Mesangial cell (primary cell): ENCODE data around the gene BAX. TPM values are rescaled to one million over a fixed set of nuclear protein-coding genes. Genes with fewer than 3 reads are reported as not detected.

Source experiments
- total RNA-seq: library from RNA; depleted of rRNA; stranded (reverse); fragments of >200 nt; gene quantifications from 2 replicates; pipeline ENCODE4 v1.2.3, GENCODE V29; 2015

The BAX gene
- total RNA-seq: 129 and 173 TPM in 2 replicates

DNA sequence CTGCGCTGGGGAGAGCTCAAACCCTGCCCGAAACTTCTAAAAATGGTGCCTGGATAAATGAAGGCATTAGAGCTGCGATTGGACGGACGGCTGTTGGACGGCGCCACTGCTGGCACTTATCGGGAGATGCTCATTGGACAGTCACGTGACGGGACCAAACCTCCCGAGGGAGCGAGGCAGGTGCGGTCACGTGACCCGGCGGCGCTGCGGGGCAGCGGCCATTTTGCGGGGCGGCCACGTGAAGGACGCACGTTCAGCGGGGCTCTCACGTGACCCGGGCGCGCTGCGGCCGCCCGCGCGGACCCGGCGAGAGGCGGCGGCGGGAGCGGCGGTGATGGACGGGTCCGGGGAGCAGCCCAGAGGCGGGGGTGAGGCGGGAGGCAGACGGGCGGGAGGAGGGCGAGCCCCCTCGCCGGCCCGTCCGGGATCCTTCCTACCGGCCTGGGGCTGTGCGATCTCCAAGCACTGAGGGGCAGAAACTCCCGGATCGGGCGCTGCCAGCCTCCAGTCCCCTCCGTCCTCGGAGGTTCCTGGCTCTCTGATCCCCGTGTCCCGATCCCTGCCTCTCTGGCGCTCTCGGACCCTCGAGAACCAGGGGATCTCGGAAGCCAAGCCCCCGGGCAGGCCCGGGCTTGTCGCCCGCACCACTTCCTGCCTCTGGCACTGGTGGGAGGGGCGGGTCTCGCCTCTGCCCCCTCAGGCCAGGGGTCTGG lies at the start of gene BAX:
Gene BAX (plus strand): TSS at position 281 of the 713 bp plus-strand sequence. CDS start 54 bp downstream, at position 335.

DNA sequence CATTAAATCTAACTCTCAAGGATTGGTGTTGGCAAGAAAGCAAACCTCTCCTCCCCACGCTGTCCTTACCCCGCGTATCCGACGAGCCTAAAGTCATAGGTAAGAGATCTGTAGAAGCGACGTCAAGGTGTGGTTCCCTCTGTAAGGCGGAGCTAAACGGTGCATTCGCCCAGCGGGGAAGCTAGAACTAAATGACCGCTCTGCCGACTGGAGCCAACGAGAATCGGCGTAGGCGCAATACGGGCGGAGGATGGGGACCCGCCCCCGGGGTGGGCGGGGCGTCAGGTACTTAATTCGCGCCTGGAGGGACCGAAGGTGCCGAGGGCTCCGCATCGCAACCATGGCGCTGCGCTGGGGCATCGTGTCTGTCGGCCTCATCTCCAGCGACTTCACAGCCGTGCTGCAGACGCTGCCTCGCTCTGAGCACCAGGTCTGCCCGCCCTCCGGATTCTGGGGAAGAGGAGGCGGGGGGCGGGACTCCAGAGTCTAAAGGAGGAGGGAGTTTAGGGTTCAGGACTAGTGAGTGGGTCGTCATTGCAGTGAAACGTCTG lies 21.2 kb upstream of the BAX start, which contains the start of gene DHDH:
Gene DHDH (plus strand): TSS at position 318 of the 551 bp plus-strand sequence. CDS start 23 bp downstream, at position 341.

DNA sequence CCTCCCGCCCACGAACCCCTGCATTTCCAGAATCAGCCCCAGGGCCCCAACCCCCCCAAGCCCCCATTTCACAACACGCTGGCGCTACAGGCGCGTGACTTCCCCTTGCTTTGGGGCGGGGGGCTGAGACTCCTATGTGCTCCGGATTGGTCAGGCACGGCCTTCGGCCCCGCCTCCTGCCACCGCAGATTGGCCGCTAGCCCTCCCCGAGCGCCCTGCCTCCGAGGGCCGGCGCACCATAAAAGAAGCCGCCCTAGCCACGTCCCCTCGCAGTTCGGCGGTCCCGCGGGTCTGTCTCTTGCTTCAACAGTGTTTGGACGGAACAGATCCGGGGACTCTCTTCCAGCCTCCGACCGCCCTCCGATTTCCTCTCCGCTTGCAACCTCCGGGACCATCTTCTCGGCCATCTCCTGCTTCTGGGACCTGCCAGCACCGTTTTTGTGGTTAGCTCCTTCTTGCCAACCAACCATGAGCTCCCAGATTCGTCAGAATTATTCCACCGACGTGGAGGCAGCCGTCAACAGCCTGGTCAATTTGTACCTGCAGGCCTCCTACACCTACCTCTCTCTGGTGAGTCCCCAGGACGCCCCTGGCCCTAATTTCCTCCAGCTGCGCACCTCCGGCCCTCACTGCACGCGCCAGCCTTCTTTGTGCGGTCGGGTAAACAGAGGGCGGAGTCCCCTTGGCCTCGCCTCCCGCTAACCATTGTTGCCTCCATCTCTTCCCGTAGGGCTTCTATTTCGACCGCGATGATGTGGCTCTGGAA lies 10.5 kb downstream of the BAX start, which contains the start of gene FTL:
Gene FTL (plus strand): TSS at position 270 of the 766 bp plus-strand sequence. CDS start 199 bp downstream, at position 469.

DNA sequence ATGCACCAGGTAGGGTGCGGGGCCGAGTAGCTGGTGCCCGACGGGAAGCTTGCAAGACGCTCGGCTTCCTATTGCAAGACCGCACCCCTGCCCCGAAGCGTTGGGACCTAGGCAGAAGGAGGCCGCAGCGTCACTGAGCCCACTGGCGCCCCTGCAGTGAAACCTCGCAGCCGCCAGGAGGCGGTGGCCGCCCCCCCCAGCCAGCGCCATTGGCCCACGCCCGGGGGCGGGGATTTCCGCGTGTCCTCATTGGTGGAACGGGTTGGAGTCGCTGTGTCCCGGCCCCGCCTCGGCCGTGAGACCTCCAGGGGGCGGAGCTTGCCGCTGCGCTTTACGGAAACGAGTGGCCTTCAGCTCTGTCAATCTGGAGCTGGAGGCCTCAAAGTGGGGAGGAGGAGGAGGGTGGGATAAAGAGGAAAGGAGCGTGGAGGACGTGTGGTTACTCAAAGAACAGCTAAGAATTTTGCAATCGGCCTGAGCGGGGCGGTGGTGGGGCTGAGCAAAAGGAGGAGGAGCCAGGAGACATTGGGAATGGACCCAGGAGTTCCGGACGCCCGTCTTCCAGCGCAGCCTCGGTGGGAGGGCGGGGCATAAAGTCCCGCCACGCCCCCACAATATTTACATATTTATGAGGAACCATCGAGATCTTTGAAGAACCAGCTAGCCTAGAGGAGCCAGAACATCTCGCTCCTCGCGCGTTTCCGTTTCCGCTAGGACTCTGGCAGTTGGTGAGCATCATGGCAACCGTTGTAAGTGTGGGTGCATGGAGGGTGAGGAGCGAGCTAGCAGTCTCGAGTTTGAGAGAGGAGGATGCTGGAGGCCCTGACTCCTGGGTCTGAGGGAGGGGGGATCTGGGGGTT lies 38.7 kb downstream of the BAX start, which contains the start of the genes GYS1 and RUVBL2:
Gene GYS1 (minus strand): TSS at position 135 of the 860 bp plus-strand sequence. CDS start 197 bp downstream, outside the sequence.
Gene RUVBL2 (plus strand): TSS at position 713 of the 860 bp plus-strand sequence. CDS start 25 bp downstream, at position 738.

Other genes starting within 250 kb of the BAX start
- gene MAMSTR, start 235.2 kb upstream of the BAX start, total RNA-seq: 1.3 and 5.3 TPM in 2 replicates
- 3.8 and 4.7 TPM in 2 replicates for gene RASIP1, start 214.3 kb upstream of the BAX start, total RNA-seq
- gene IZUMO1, start 208.0 kb upstream of the BAX start, total RNA-seq: not detected in 2 replicates
- 0.98 and 2.2 TPM in 2 replicates for gene FUT1, start 202.2 kb upstream of the BAX start, total RNA-seq
- gene FGF21, start 199.4 kb upstream of the BAX start, total RNA-seq: not detected in 2 replicates
- gene BCAT2, start 143.8 kb upstream of the BAX start, total RNA-seq: 69.8 and 75.0 TPM in 2 replicates
- 2.0 and 24.1 TPM in 2 replicates for gene HSD17B14, start 118.4 kb upstream of the BAX start, total RNA-seq
- 2.8 and 12.4 TPM in 2 replicates for gene PLEKHA4, start 86.3 kb upstream of the BAX start, total RNA-seq
- gene PPP1R15A, start 82.5 kb upstream of the BAX start, total RNA-seq: 22.8 and 32.2 TPM in 2 replicates
- not detected in 2 replicates for gene TULP2, start 56.1 kb upstream of the BAX start, total RNA-seq
- gene NUCB1, start 54.6 kb upstream of the BAX start, total RNA-seq: 196 and 317 TPM in 2 replicates
- 0.33 TPM in 1 of 2 replicates, not detected in the other for gene DHDH, start 21.2 kb upstream of the BAX start, total RNA-seq
- gene FTL, start 10.4 kb downstream of the BAX start, total RNA-seq: 1,218 and 2,784 TPM in 2 replicates
- 34.2 and 47.6 TPM in 2 replicates for gene GYS1, start 38.4 kb downstream of the BAX start, total RNA-seq
- 137 and 324 TPM in 2 replicates for gene RUVBL2, start 39.0 kb downstream of the BAX start, total RNA-seq
- 0.49 and 0.76 TPM in 2 replicates for gene LHB, start 62.2 kb downstream of the BAX start, total RNA-seq
- gene CGB3, start 69.5 kb downstream of the BAX start, total RNA-seq: 0.33 TPM in 1 of 2 replicates, not detected in the other
- 3.9 TPM in 1 of 2 replicates, not detected in the other for gene CGB2, start 77.0 kb downstream of the BAX start, total RNA-seq
- gene CGB1, start 82.0 kb downstream of the BAX start, total RNA-seq: 3.7 TPM in 1 of 2 replicates, not detected in the other
- gene CGB5, start 89.0 kb downstream of the BAX start, total RNA-seq: 0.38 and 2.1 TPM in 2 replicates
- gene CGB8, start 94.2 kb downstream of the BAX start, total RNA-seq: 0.25 and 8.0 TPM in 2 replicates
- gene CGB7, start 102.9 kb downstream of the BAX start, total RNA-seq: 3.4 and 3.6 TPM in 2 replicates
- gene NTF4, start 109.9 kb downstream of the BAX start, total RNA-seq: 0.25 TPM in 1 of 2 replicates, not detected in the other
- not detected in 2 replicates for gene KCNA7, start 117.8 kb downstream of the BAX start, total RNA-seq
- gene SNRNP70, start 130.6 kb downstream of the BAX start, total RNA-seq: 155 and 218 TPM in 2 replicates
- gene LIN7B, start 159.5 kb downstream of the BAX start, total RNA-seq: 6.4 and 8.9 TPM in 2 replicates
- 3.7 and 6.0 TPM in 2 replicates for gene C19orf73, start 164.3 kb downstream of the BAX start, total RNA-seq
- 2.4 and 2.7 TPM in 2 replicates for gene PPFIA3, start 164.7 kb downstream of the BAX start, total RNA-seq
- gene HRC, start 200.5 kb downstream of the BAX start, total RNA-seq: not detected in 2 replicates
- gene TRPM4, start 202.9 kb downstream of the BAX start, total RNA-seq: 7.7 and 13.8 TPM in 2 replicates